Right kidney (tissue), 1 donor: ENCODE data around the gene NHP2.
A peak's percentile ranks its signal among the peaks of the same experiment; 100 is the strongest.
"Not testable (repeated sequence)": the region's sequence is repeated elsewhere in the genome, so short reads cannot be mapped to it uniquely, and the experiment has no call there.

Experiments used
- DNase-seq: peaks from one replicate; pipeline ENCODE4 v3.0.0-alpha.2; 2016

Gene NHP2

DNA sequence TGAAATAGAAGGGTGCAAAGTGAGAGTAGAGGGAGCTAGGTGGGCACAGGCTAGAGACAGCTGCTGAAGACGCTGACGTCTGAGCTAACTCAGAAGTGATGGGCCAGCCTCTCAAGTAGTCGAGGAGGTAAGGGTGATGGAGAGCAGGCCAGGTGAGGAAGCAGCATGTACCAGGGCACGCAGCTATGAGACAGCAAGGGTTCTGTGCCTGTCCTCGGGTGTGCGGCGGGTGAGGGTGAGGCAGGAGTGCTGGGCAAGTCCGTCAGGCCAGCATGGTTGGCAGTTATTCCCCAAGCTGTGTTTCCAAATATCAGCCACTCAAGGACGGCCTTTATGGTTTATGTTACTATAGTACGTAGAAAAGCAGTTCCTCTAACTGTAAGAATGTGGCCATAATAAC is 16.7 kb downstream of the NHP2 start:
- DNase-seq, result no peak

- no peak for DNase-seq
Observed at GRCh38 chr5:178131446-178131996, 22.2 kb downstream of the NHP2 start.

DNA sequence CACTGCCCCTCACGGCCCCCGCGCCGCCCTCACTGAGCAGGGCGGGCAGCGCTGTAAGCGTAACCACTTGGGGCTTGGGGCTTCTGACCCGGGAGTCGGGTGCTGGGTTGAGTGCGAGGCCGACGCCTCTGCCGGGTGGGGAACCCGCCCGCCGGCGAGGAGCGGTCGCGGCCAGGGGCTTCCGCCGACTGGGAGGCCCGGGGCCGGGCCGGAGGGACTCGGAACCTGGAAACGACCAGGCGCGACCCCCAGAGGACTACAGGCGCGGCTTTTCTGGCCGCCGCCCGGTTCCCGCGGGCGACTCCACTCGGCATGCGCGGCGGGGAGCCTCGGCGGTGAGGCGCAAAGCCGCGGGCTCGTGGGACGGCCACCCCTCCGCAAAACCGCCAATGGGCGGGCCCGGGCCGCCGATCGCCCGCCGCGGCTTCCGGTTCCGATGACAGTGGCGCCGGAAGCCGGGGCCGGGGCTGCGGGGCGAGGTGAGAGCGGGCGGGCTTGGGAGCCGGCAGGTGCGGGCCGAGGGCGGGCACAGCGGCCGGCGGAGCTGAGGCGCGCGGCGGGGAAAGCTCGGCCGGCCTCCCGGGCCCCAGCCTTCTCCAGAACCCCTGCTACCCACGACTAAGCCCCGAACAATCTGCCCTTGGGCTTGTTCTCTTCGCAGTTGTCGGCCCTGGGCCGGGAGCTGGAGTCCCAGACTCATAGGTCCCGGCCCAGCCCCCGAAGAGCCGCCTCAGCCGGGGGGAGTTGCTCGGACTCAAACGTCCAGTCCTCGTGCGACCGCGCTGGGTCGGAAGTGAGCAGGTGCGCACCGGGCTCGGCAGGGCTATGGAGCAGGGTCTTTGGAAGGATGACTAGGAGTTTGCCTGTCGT is 22.9 kb downstream of the NHP2 start, which contains the start of gene RMND5B:
RMND5B (plus strand) TSS at position 439 of the 870 bp plus-strand sequence. CDS start 7,106 bp downstream, outside the sequence.
- DNase-seq, result peak; percentile 95

DNA sequence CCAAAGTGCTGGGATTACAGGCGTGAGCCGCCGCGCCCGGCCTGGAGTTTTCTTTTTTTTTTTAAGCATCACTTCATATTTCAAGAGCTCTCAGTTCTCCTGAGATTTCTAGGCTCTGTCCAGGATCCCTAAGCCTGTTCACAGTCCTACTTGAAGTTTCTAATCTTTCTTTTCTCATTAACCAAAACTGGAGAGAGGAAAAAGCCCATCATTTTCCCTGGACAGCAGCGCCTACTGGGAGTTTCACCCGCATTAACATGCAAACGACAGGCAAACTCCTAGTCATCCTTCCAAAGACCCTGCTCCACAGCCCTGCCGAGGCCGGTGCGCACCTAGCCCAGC is 23.5 kb downstream of the NHP2 start:
- not testable (repeated sequence) for DNase-seq

- DNase-seq, result no peak
Observed at GRCh38 chr5:178129296-178129695, 24.4 kb downstream of the NHP2 start.

DNA sequence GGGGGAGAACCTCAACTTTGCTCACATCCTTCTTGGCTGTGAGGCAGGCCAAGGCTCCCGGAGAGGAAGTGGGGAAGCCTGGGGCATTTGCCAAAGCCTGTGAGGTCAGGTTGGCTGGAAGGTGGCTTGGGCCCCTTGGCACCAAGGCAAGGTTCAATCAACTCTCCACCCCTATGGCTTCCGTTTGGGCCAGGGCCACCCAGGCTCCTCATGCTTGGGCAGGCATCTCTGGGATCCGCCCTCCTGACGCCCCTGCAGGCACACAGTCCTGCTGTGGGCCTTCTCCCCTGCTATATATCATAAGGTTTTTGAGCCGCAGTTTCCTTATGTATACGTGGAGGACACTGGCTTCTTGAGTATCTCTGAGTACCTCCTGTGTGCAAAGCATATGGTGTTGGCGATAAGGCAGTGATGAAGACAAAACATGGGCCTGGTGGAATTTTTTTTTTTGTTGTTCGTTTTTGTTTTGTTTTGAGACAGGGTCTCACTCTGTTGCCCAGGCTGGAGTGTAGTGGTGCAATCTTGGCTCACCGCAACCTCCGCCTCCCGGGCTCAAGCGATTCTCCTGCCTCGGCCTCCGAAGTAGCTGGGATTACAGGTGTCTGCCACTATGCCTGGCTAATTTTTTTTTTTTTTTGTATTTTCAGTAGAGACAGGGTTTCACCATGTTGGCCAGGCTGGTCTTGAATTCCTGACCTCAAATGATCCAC is 26.2 kb downstream of the NHP2 start:
- DNase-seq, result not testable (repeated sequence)

- no peak for DNase-seq
Observed at GRCh38 chr5:178126556-178126955, 27.1 kb downstream of the NHP2 start.

GRCh38 chr5:178125253-178125906 is 28.3 kb downstream of the NHP2 start:
- no peak for DNase-seq

DNA sequence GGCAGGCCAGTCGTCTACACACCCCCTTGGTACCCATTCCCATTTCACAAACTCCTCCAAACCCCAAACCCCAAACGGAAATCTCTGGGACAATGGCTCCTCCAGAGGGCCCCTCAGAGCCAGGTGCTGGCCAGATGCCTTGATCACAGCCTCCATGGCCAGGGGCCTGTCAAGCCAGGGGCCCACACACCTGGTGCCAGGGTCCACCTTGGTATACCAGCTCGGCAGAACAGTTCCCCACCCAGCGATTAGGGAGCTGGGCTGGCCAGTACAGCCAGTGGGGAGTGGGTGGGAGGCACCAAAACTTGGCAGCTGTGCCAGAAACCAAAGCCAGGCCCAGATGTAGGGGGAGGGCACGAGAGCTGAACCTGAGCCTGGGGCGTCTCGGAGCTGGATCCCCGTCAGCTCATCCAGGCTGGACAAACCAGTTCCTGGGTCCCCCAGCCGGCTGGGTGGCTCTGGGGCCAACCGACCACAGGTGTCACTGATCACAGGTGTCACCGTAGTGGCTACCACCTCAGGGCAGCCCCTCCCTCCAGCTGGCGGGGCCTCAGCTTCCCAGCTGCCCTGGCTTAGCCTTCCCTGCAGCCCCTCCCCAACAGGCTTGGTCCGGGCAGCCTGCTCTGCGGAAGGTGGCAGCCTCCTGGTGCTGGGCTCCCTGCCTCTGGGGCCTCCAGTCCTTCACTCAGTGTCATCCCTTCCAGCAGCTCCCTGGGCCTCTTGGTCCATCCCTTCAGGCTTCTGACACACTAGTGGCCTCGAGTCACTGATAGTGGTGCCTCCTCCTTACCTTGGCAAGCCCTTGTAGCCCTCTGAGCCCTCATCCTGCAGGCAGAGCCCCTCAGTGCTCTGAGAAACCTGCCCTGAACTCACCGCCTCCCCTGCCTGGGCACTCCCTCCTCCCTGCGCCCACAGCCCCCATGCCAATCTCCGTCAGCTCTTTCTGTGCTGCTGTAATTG is 29.4 kb downstream of the NHP2 start:
- DNase-seq, result no peak

GRCh38 chr5:178123094-178123965 is 30.4 kb downstream of the NHP2 start:
- DNase-seq, result no peak

DNA sequence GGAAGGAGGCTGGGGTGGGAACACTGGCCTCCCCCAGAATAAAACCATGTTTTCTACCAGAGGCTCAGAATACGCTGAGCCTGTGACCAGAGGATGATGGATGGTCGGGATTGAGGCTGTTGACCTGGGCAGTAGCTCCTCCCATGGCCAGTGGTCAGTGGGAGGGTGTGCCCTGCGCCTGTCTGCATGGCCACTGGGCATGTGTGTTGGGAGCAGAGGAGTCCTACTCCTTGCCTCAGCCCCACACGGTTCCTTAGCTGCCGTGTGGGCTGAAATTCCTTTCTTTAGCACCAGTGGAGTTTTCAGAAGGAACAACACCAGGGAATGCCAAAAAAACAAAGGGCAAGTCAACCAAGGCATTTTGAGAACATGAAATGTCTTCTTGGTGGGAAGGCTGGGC is 31.3 kb downstream of the NHP2 start:
- no peak for DNase-seq

- DNase-seq, result no peak
Observed at GRCh38 chr5:178121391-178122276, 32.1 kb downstream of the NHP2 start.

- peak; percentile 61 for DNase-seq
Observed at GRCh38 chr5:178120607-178121357, 32.9 kb downstream of the NHP2 start.

GRCh38 chr5:178119915-178120606 is 33.6 kb downstream of the NHP2 start:
- no peak for DNase-seq

DNA sequence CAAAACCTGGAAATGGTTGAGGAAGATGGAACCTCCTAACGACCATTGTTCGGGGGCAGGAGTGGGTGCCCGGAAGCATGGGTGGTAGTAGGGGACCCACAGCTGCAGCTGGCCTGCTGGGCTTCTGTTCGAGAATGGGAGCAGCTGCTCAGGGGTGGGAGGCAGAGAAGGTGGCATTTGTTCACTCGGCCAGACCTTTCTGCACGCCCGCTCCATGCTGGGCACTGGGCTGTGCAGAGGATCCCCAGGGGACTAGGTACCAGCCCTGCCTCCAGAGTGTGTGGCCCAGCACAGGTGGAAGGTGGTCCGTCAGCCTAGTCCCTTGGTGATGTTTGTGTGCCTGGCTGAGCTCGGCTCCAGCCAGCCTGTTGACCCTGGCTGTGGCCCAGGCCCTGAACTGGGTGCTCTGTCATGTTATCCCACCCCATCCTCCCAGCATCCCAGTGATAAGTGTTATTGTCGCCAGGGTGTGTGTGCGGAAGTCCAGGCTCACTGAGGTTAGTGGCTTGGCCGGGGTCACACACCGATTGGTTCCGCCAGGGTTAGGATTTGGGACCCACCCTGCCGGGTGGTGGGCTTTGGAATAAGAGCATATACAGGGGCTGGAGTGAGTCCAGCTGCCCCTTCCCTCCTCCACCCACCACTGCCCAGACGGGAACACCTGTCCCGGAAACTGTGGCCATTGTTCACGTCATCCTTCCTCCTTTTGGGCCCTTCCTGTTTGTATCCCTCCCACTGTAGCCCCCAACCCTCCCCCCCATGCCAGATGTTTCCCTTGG is 35.6 kb downstream of the NHP2 start:
- no peak for DNase-seq

GRCh38 chr5:178116143-178116885 is 37.4 kb downstream of the NHP2 start:
- no peak for DNase-seq

- DNase-seq, result no peak
Observed at GRCh38 chr5:178115814-178116142, 37.9 kb downstream of the NHP2 start.
